B cell (primary cell): ENCODE data around the gene CLK4. TPM values are rescaled to one million over a fixed set of nuclear protein-coding genes. Genes with fewer than 3 reads are reported as not detected.

Source experiments
- ATAC-seq: fragments of 200-7000 bp; cut with Tn5 transposase; one replicate; pipeline ENCODE4 v1.10.0; 2021; ENCODE audit warnings: low read depth, mild to moderate bottlenecking, moderate number of reproducible peaks, moderate library complexity
- CTCF ChIA-PET: fragments of 350-600 bp; sonication (Branson Sonifier 250); formaldehyde crosslinking; loops from one replicate; lab custom pipeline; 2021; ENCODE audit warnings: antibody characterized with exemption, inconsistent platforms; lab: Charles Lee
- POLR2A ChIA-PET: fragments of 350-600 bp; sonication (Branson Sonifier 250); formaldehyde crosslinking; loops from one replicate; lab custom pipeline; 2021; ENCODE audit warnings: antibody characterized with exemption; lab: Charles Lee
- DNase-seq: peaks from one replicate; pipeline ENCODE4 v3.0.0; 2013
- H2AFZ ChIP-seq: 2 replicates; pipeline ENCODE4 v1.6.1; 2012; ENCODE audit warnings: mild to moderate bottlenecking, low read depth, low read length; ENCODE audit not compliant: insufficient read depth, poor library complexity, severe bottlenecking
- H3K27ac ChIP-seq, 2 donors: 1 replicate in 1 of 2; 2 replicates in 1 of 2; pipeline ENCODE4 v1.5.1; 2012 to 2013; ENCODE audit warnings: low read length in 2 of 2, mild to moderate bottlenecking in 2 of 2, moderate library complexity in 1 of 2
- H3K27me3 ChIP-seq, 4 experiments: fragments of 200-600 bp in 1 of 4; sonication (generic) in 1 of 4; replicated peaks in 1 of 4; 1 replicate in 2 of 4; 2 replicates in 2 of 4; pipeline versions ENCODE4 v1.6.1 to v1.7.0; 2013 to 2016; ENCODE audit warnings: low read length in 3 of 4, mild to moderate bottlenecking in 2 of 4, mixed read lengths in 1 of 4, moderate library complexity in 1 of 4; ENCODE audit not compliant: insufficient read depth in 4 of 4, control insufficient read depth in 3 of 4; ENCODE audit errors: control extremely low read depth in 1 of 4
- H3K36me3 ChIP-seq, 2 experiments: replicated peaks in 1 of 2; 1 replicate in 1 of 2; 2 replicates in 1 of 2; pipeline versions ENCODE4 v1.6.1 to v1.7.1; 2013; ENCODE audit warnings: low read length in 1 of 2; ENCODE audit not compliant: insufficient read depth in 2 of 2, control insufficient read depth in 1 of 2; ENCODE audit errors: control extremely low read depth in 1 of 2, extremely low read depth in 1 of 2
- H3K4me1 ChIP-seq, 2 donors: fragments of 200-600 bp in 1 of 2; sonication (generic) in 1 of 2; 1 replicate in 1 of 2; 2 replicates in 1 of 2; pipeline versions ENCODE4 v1.5.1 to v1.6.1; 2013 to 2017; ENCODE audit warnings: low read length in 2 of 2; ENCODE audit not compliant: control insufficient read depth in 2 of 2, insufficient read depth in 2 of 2
- H3K4me2 ChIP-seq: replicated peaks from 2 replicates; pipeline ENCODE3; 2012; ENCODE audit warnings: mild to moderate bottlenecking, low read depth, low read length; ENCODE audit not compliant: poor library complexity, severe bottlenecking
- H3K4me3 ChIP-seq, 5 experiments: fragments of 200-600 bp in 1 of 5; sonication (generic) in 1 of 5; 1 replicate in 3 of 5; 2 replicates in 2 of 5; pipeline versions ENCODE4 v1.5.1 to v1.7.0; 2011 to 2016; ENCODE audit warnings: low read length in 4 of 5, mild to moderate bottlenecking in 4 of 5, low read depth in 2 of 5, control low read depth in 1 of 5, moderate library complexity in 1 of 5; ENCODE audit not compliant: insufficient read depth in 1 of 5; ENCODE audit errors: control extremely low read depth in 1 of 5, extremely low read depth in 1 of 5
- H3K79me2 ChIP-seq: fragments of 200-600 bp; sonication (generic); one replicate; pipeline ENCODE4 v1.6.0; 2016; ENCODE audit warnings: low read length; ENCODE audit not compliant: control insufficient read depth, insufficient read depth
- H3K9ac ChIP-seq: fragments of 200-600 bp; sonication (generic); 2 replicates; pipeline ENCODE4 v1.6.1; 2017; ENCODE audit warnings: mild to moderate bottlenecking, low read length, moderate library complexity
- H3K9me3 ChIP-seq, 3 donors: one replicate each; pipeline versions ENCODE4 v1.6.1 to v1.7.1; 2013; ENCODE audit warnings: low read length in 2 of 3; ENCODE audit not compliant: control insufficient read depth in 2 of 3, insufficient read depth in 1 of 3; ENCODE audit errors: control extremely low read depth in 1 of 3
- H4K20me1 ChIP-seq: 2 replicates; pipeline ENCODE4 v1.6.0; 2012; ENCODE audit warnings: mild to moderate bottlenecking, low read length; ENCODE audit not compliant: insufficient read depth, control insufficient read depth, poor library complexity, severe bottlenecking
- H3K27ac Mint-ChIP-seq: one replicate; pipeline ENCODE4 v1.8.0; 2021; ENCODE audit warnings: mixed read lengths
- H3K27me3 Mint-ChIP-seq: one replicate; pipeline ENCODE4 v1.8.0; 2021; ENCODE audit warnings: mixed read lengths
- H3K4me1 Mint-ChIP-seq: one replicate; pipeline ENCODE4 v1.8.0; 2021; ENCODE audit warnings: mixed read lengths
- H3K4me3 Mint-ChIP-seq: one replicate; pipeline ENCODE4 v1.8.0; 2021; ENCODE audit warnings: mixed read lengths
- H3K9me3 Mint-ChIP-seq: one replicate; pipeline ENCODE4 v1.8.0; 2022; ENCODE audit warnings: mixed read lengths; ENCODE audit not compliant: insufficient read depth
- CTCF ChIP-seq: fragments of 200-600 bp; IDR thresholded peaks from one replicate; pipeline ENCODE4 v1.8.0; 2022; ENCODE audit warnings: antibody characterized with exemption, mild to moderate bottlenecking
- EZH2 ChIP-seq: IDR thresholded peaks from 2 replicates; pipeline ENCODE4 v1.6.1; 2012; ENCODE audit warnings: borderline replicate concordance, low read depth, mild to moderate bottlenecking, moderate library complexity, low read length; ENCODE audit not compliant: insufficient read depth, poor library complexity, severe bottlenecking
- WGBS: methylation state at CpG from one replicate; pipeline ENCODE4 v1.1.5; 2013; ENCODE audit warnings: missing lambda C conversion rate; ENCODE audit not compliant: insufficient coverage; 5-methylcytosine and 5-hydroxymethylcytosine counted together
- intact Hi-C: fragments of 100-400 bp; cut with micrococcal nuclease; formaldehyde crosslinking; loops from one replicate; pipeline ENCODE4 v1.10.0; 2022
- polyA plus RNA-seq: library from polyadenylated mRNA; depleted of rRNA; stranded (reverse); fragments of >200 nt; gene quantifications from 2 replicates; pipeline ENCODE4 v1.2.3, GENCODE V29; 2012
- total RNA-seq, 2 donors: library from RNA; stranded (reverse); fragments of 120-200 nt in 1 of 2; gene quantifications; 1 replicate in 1 of 2; 2 replicates in 1 of 2; pipeline versions ENCODE4 v1.2.3 to v1.2.4, GENCODE V29; 2013 to 2022

CLK4 gene
- total and polyA plus RNA-seq, 2 donors (not counting 1 experiment from before 2014, with no cell fraction given): 72.3 to 132 TPM

DNA sequence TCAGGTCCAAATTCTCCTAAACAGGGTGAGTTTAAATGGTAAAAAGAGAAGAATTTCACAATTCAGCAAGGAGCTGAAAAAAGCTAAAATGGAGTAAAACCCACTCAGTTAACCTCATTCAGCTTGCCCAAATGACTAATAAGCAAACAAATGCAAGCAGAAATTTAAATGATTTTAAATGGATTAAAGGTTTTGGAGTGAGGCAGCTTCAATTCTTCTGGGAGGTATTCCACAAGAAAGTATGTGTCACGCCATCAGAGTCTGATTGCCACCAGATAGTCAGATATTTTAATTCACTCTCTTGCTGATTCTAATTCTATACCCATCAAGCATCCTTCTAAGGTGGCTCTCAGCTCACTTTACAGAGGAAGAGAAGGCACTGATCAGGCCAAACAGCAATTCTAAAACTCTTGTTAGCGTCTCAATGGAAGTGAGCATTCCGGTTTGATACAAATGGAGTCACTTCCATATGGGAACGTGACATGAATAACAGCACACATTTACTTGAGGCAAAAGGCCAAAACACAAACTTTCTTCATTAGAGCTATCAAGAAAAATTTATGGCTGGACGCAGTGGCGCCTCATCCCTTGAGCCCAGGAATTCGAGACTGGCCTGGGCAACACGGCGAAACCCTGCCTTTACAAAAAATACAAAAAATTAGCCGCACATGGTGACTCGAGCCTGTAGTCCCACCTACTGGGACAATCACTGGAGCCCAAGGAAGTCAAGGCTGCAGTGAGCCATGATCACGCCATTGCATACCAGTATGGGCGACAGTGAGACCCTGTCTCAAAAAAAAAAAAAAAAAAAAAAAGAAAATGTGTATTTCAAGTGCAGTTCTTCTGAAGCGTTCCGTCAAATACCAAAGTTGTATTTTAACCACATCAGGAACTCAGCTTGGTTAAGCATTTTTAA, 2.0 kb downstream of the CLK4 start:
- Histone ChIP-seq H3K9me3 (peaks cover 0 to 3% (median 0%) of the 10 kb centered on the region in 3 donors), H3K4me2 (peak overlapping the region; percentile 72), H3K27me3 (no peaks in the 10 kb centered on the region), H3K79me2 (peaks cover 69% of the 10 kb centered on the region), H4K20me1 (peaks cover 41% of the 10 kb centered on the region), H3K36me3 (peaks cover 12 to 34% of the 10 kb centered on the region in 2 experiments), H3K9ac (peak overlapping the region; percentile 99), H3K27ac (peak overlapping the region in 1 of 2 donors; percentile 99), H3K4me1 (peaks cover 23 to 28% of the 10 kb centered on the region in 2 donors), H3K4me3 (peak overlapping the region; percentile 76 to 98 (median 96)), H2AFZ (peak overlapping the region; percentile 94)
- Mint-ChIP-seq H3K4me3 (peak overlapping the region; percentile 99), H3K9me3 (no peaks in the 10 kb centered on the region), H3K4me1 (peaks cover 47% of the 10 kb centered on the region), H3K27me3 (no peaks in the 10 kb centered on the region), H3K27ac (peak overlapping the region; percentile 100)
- ATAC-seq (no peak), DNase-seq (peak; percentile 10)
- 55% methylated on average over 11 of the region's 15 CpGs for WGBS
- TF ChIP-seq CTCF: no peak
- no peak for TF ChIP-seq EZH2
- intact Hi-C loops: loop anchor here (5.0 to 10.0 kb wide), 3 partner anchors 390 to 927 kb away; partner anchors contain the start of genes PHYKPL, RUFY1 and ZNF354C
- CTCF ChIA-PET: interaction anchor here (0.7 to 1.7 kb wide), 2 partner anchors 13 to 19 kb away, joined by 3 to 4 read pairs; no protein-coding TSS in a partner anchor
- POLR2A ChIA-PET: interaction anchor here (0.8 to 1.7 kb wide), 4 partner anchors 13 to 998 kb away, joined by 3 to 6 read pairs (median 4); partner anchors contain the start of genes COL23A1, HNRNPH1 and ZNF354A
